ENCODE data around the gene P3R3URF.

P3R3URF gene

DNA sequence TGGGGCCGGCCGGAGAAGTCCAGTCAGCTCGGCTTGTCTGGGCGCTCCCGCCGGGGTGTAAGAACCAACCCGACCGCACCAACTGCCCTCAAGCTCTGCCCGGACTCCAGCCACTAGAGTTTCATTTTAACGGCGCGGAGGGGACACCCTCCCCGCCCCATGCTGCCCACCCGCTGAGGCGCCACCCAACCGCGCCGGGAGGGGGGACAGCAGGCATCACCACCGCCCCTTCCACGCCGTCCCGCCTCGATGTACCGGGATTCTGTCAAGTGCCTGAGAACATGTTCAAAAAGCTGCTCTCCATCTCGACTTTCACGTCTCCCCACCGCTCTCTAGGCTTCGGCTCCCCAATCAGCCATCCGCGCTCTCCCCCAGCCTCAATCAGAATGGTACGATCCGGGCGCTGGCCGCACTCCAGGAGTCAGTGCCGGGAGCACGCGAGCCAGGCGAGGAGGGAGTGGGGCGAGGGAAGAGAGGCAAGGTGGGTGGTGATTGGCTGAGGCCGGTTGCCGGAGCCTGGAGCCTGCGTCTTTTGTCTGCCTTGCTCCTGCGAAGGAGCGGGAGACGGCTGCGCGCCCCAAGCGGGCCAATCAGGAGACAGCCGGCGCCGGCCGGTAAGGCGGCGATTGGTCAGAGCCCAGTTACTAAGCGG is 43.6 kb downstream of the P3R3URF start, which contains the start of gene PIK3R3:
Gene PIK3R3 (minus strand): TSS at position 101 of the 652 bp plus-strand sequence. CDS start 677 bp downstream, outside the sequence.
- peak; percentile 99 for DNase-seq (ENCODE audit: low read depth)
- TF ChIP-seq, protein P1, sequence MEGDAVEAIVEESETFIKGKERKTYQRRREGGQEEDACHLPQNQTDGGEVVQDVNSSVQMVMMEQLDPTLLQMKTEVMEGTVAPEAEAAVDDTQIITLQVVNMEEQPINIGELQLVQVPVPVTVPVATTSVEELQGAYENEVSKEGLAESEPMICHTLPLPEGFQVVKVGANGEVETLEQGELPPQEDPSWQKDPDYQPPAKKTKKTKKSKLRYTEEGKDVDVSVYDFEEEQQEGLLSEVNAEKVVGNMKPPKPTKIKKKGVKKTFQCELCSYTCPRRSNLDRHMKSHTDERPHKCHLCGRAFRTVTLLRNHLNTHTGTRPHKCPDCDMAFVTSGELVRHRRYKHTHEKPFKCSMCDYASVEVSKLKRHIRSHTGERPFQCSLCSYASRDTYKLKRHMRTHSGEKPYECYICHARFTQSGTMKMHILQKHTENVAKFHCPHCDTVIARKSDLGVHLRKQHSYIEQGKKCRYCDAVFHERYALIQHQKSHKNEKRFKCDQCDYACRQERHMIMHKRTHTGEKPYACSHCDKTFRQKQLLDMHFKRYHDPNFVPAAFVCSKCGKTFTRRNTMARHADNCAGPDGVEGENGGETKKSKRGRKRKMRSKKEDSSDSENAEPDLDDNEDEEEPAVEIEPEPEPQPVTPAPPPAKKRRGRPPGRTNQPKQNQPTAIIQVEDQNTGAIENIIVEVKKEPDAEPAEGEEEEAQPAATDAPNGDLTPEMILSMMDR (conservative IDR thresholded peaks at IDR 0.05; ENCODE audit: low read length) = no peak
- peak within 1 kb of the TSS; percentile 77 for H3K4me3 ChIP-seq (ENCODE audit: low read length)

DNA sequence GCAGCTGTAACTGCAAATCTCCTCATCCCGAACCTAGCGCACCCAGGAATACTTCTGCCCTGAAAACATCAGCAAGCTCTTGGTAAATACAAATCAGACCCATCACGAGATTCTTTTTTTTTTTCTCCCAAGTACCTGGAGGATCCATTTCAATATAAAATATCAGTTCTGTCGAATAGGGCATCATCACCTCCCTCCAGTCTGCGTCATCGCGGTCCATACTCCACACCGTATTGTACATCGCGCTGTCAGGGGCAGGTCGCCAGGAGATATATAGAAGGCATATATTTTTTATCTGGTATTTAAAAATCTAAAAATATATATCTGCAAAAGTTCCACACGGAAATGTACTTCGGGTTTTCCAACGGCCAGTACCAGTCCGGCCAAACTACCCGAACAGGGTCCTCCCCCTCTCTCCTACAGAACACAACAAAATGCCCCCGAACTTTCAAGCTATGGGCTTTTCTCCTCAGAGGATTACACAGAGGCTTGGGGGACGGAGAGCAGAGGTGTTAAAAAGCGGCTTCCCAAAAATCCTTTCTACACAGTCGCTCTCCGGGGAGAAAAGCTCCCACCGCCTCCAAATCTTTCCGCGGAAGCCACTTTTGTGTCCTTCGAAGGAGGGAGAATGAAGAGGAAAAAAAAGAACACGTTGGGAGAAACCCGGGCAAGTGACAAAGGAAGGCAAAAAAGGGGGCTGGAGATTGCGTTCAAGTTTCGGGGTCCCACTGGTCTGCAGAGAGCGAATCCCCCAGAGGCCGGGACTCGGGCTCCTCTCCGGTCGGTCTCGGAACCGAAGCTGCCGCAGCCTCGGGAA is 44.4 kb downstream of the P3R3URF start:
- peak overlapping the region; percentile 76 for H3K4me3 ChIP-seq (ENCODE audit: low read length)
- TF ChIP-seq, protein P1 (conservative IDR thresholded peaks at IDR 0.05; ENCODE audit: low read length) = no peak
- DNase-seq (ENCODE audit: low read depth) = no peak

GRCh38 chr1:46131093-46131492 is 45.2 kb downstream of the P3R3URF start:
- peak overlapping the region; percentile 76 for H3K4me3 ChIP-seq (ENCODE audit: low read length)
- TF ChIP-seq, protein P1 (conservative IDR thresholded peaks at IDR 0.05; ENCODE audit: low read length) = no peak
- DNase-seq (ENCODE audit: low read depth) = no peak

GRCh38 chr1:46130606-46131005 is 45.7 kb downstream of the P3R3URF start:
- peak overlapping the region; percentile 76 for H3K4me3 ChIP-seq (ENCODE audit: low read length)
- no peak for DNase-seq (ENCODE audit: low read depth)
- TF ChIP-seq, protein P1 (conservative IDR thresholded peaks at IDR 0.05; ENCODE audit: low read length) = no peak

DNA sequence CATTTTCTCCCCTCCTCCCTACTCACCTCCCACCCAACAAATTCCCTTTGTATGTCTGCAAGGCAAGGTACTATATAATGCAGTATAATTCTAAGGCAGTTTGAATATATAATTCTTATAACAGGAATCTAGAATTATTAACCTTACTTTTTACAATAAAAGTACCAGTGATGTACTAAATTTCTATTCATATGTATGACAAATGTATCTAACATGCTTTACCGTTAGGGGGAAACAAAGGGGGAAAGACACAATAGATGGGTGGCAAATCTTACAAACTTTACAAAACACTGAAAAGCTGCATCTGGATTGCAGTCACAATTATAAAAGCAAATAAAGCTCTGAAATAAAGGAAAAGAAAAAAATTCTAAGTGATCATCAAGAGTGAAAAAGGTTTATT is 46.2 kb downstream of the P3R3URF start:
- TF ChIP-seq, protein P1 (conservative IDR thresholded peaks at IDR 0.05; ENCODE audit: low read length) = no peak
- no peak for DNase-seq (ENCODE audit: low read depth)
- no peak overlapping the region for H3K4me3 ChIP-seq (ENCODE audit: low read length)

DNA sequence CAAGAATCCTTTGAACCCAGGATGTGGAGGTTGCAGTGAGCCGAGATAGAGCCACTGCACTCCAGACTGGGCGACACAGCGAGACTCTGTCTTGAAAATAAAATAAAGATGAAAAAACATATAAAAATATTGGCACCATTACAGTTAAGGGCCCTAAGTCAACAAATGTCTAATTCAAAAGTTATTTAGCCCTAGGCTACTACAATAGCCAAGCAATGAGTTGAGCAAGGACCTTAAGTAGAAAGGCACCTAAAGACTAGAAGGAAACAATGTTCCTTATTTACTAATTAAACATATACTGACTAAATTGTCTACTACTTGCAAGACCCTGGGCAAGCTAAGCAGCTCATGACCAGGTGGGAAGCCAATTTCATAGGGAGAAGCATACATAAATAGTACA is 47.9 kb downstream of the P3R3URF start:
- no peak overlapping the region for H3K4me3 ChIP-seq (ENCODE audit: low read length)
- DNase-seq (ENCODE audit: low read depth) = no peak
- TF ChIP-seq, protein P1 (conservative IDR thresholded peaks at IDR 0.05; ENCODE audit: low read length) = no peak
